ENCODE data around the gene DLGAP5. TPM values are rescaled to one million over a fixed set of nuclear protein-coding genes. Genes with fewer than 3 reads are reported as not detected.

Gene DLGAP5
- total RNA-seq, 2 experiments from 2014 or later = 92.7 to 97.9 TPM

DNA sequence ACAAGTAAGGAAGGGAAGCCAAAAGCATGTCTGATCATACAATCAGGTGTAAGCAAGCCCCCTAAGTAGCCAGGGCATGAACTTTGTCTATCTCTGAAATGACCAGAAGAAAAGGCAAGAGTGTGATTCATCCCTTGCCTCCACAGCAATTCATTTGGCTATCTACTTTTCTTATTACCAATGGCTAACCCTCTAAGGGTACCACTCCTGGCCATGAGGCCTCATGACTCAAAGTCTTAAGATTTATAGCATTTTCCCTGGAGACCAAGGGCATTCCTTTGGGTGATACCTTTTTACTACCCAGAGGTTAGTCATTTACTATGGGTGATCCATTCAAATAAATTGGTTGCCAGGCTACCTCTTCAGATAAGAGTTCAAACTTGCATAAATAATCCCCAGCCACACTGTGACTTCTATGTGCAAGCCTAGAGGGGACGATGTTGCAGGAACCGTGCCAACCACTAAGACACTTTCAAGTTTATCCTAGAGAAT lies 63.9 kb downstream of the DLGAP5 start:
- POLR2A ChIA-PET = interaction anchor here (1.3 kb wide), 1 partner anchor 31 kb away, joined by 3 read pairs; no protein-coding TSS in a partner anchor
- peaks cover 26% of the 10 kb centered on the region for H3K4me1 Mint-ChIP-seq (ENCODE audit: low read depth)
- H3K4me3 Mint-ChIP-seq = no peak overlapping the region
- peaks cover 20% of the 10 kb centered on the region for H3K27me3 Mint-ChIP-seq
- CTCF ChIA-PET = interaction anchor here (1.9 kb wide), 1 partner anchor 76 kb away, joined by 4 read pairs; the partner anchor contains the start of gene MAPK1IP1L
- H3K27ac Mint-ChIP-seq = no peak overlapping the region
- no peak for DNase-seq
- intact Hi-C loops (cut with micrococcal nuclease) = loop anchor here (5.0 kb wide), 1 partner anchor 40 kb away; no protein-coding TSS in a partner anchor
- H3K9me3 Mint-ChIP-seq = no peaks in the 10 kb centered on the region
- H3K36me3 Mint-ChIP-seq = no peaks in the 10 kb centered on the region

DNA sequence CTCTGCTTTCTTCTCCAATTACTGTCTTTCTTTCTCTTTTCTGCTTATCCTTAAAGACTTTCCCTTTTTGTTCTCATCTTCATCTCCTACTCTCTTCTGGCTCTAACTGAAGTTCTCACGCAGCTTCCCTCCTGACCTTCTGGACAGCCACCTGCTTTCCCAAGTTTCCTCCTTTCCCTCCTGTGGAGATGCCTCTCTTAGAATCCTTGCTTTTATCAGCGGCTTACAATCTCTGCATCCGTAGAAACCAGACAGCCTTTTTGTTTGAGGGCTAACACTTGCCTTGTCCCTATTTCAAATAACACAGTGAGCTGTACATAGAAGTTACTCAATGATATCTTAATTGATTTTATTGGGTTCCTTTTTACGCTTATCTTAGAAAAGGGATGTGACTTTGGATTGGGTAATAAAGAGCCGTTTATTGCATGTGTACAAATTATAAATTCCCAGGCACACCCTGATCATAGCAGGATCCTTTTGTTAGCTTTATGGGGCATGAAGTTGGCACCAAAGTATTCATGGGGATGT lies 64.4 kb downstream of the DLGAP5 start:
- intact Hi-C loops (cut with micrococcal nuclease) = loop anchor here (5.0 kb wide), 1 partner anchor 40 kb away; no protein-coding TSS in a partner anchor
- H3K4me3 Mint-ChIP-seq = no peak overlapping the region
- no peak overlapping the region for H3K27ac Mint-ChIP-seq
- no peaks in the 10 kb centered on the region for H3K36me3 Mint-ChIP-seq
- peaks cover 20% of the 10 kb centered on the region for H3K27me3 Mint-ChIP-seq
- CTCF ChIA-PET = interaction anchor here (1.9 kb wide), 1 partner anchor 76 kb away, joined by 4 read pairs; the partner anchor contains the start of gene MAPK1IP1L
- H3K4me1 Mint-ChIP-seq (ENCODE audit: low read depth) = peaks cover 26% of the 10 kb centered on the region
- POLR2A ChIA-PET = interaction anchor here (1.3 kb wide), 1 partner anchor 30 kb away, joined by 3 read pairs; no protein-coding TSS in a partner anchor
- no peak for DNase-seq
- H3K9me3 Mint-ChIP-seq = no peaks in the 10 kb centered on the region

DNA sequence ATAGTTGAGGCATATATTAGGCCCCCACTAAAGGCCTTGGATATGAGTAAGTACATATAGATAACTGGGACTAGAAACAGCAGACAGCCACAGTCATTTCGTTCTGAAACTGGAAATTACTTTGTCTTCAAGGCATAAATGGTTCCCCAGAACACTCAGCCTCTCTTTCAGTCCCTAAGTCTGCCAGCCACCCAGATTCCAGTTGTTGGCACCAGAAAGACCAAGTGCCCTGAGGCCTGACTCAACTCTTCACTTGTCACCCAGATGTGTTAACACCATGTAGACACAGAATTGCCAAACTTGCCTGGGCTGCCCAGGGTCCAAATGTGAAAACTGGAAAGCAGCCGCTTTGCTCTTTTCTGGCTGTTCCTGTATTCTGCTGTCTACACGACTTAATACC lies 65.4 kb downstream of the DLGAP5 start:
- Mint-ChIP-seq H3K27ac (no peak overlapping the region), H3K27me3 (peaks cover 14% of the 10 kb centered on the region), H3K36me3 (no peaks in the 10 kb centered on the region), H3K4me1 (ENCODE audit: low read depth) (peaks cover 19% of the 10 kb centered on the region), H3K9me3 (no peaks in the 10 kb centered on the region), H3K4me3 (no peak overlapping the region)
- intact Hi-C loops (cut with micrococcal nuclease) = loop anchor here (5.0 kb wide), 1 partner anchor 39 kb away; no protein-coding TSS in a partner anchor
- CTCF ChIA-PET = interaction anchor here (1.0 to 1.2 kb wide), 2 partner anchors 34 to 36 kb away, joined by 3 to 4 read pairs; no protein-coding TSS in a partner anchor
- POLR2A ChIA-PET = interaction anchor here (1.3 kb wide), 1 partner anchor 29 kb away, joined by 3 read pairs; no protein-coding TSS in a partner anchor
- DNase-seq = peak; percentile 35

DNA sequence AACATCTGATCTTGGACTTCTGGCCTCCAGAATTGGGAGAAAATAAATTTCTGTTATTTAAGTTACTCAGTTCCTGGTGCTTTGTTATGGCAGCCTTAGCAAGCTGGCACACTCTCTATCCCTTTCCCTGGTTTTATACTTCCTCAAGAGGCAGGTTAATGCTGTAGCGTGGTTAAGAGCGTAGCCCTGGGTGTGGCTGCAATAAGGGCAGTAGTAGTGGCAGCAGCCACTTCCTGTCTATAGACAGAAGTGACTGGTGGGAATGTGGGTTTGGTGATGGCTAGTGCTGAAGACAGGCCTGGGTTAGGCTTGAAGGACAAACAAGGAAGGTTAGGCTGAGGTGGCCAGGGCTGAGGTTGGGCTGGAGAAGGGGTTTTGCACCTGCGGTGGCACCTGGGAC lies 66.0 kb downstream of the DLGAP5 start:
- Mint-ChIP-seq H3K4me3 (no peak overlapping the region), H3K36me3 (no peaks in the 10 kb centered on the region), H3K9me3 (no peaks in the 10 kb centered on the region), H3K4me1 (ENCODE audit: low read depth) (peaks cover 18% of the 10 kb centered on the region), H3K27ac (no peak overlapping the region), H3K27me3 (peaks cover 12% of the 10 kb centered on the region)
- CTCF ChIA-PET = interaction anchor here (1.0 to 1.2 kb wide), 2 partner anchors 34 to 36 kb away, joined by 3 to 4 read pairs; no protein-coding TSS in a partner anchor
- peak; percentile 22 for DNase-seq
- POLR2A ChIA-PET = no interaction called here
- intact Hi-C loops (cut with micrococcal nuclease) = loop anchor here (5.0 kb wide), 1 partner anchor 38 kb away; no protein-coding TSS in a partner anchor

DNA sequence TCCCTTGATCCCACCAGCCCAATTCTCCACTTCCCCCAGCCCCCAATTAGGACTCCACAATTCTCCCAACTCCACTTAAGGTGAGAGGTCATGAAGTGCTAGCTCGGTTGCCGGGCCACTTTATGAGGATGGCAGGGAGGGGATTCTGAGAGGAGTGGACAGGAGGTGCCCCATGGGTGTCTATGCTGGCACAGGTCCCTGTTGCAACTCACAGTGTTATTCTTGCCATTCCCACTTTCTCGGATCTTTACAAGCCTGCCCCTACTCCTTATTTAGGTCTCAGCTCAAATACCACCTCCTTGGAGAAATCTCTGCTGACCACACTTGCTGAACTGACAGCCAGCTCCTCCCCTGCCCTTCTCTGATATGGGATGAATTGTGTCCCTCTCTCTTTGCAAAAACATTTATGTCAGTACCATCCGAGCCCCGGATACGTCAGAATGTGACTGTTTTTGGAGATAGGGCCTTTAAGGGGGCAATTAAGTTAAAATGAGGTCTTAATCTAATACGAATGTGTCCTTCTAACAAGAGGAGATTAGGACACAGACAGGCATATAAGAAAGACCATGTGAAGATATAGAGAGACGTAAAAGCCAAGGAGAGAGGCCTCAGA lies 66.5 kb downstream of the DLGAP5 start:
- no peaks in the 10 kb centered on the region for H3K36me3 Mint-ChIP-seq
- no peak for DNase-seq
- peaks cover 14% of the 10 kb centered on the region for H3K4me1 Mint-ChIP-seq (ENCODE audit: low read depth)
- peaks cover 9% of the 10 kb centered on the region for H3K27me3 Mint-ChIP-seq
- no peak overlapping the region for H3K4me3 Mint-ChIP-seq
- no peaks in the 10 kb centered on the region for H3K9me3 Mint-ChIP-seq
- H3K27ac Mint-ChIP-seq = no peak overlapping the region
- intact Hi-C loops (cut with micrococcal nuclease) = loop anchor here (5.0 kb wide), 1 partner anchor 38 kb away; no protein-coding TSS in a partner anchor
- CTCF ChIA-PET = interaction anchor here (1.2 kb wide), 1 partner anchor 33 kb away, joined by 3 read pairs; no protein-coding TSS in a partner anchor
- POLR2A ChIA-PET = no interaction called here

DNA sequence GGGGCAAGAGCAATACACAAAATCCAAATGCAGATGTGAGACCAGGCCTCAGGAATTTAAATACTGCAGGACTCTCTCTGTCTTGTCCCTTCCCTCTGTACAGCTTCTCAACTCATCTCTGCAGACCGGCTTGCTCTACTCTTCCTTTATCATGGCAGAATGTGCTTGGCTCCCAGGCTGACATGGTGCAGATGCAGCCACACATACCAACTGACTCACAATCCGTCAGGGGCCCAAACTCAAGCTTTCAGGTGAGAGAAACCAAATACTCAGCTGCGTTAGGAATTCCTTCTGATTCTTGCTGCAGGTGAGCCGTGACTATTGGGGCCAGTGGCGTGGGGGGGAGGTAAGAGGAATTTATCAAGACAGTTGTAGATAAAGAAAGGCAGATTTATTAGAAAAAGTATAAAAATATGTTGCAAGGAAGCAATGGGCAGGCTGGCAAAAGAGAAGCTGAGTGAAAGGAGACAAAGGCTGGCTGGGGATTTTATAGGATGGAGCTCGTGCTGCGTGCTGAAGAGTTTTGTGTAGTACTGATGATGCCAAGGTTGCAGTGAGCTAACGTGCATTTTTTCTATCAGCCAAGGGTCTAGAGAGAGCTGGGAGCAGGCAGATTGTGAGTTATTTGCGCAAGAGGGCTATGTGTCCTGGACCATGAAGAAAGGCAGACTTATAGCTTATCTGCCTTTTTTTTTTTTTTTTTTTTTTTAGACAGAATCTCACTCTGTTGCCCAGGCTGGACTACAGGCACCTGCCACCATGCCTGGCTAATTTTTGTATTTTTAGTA lies 67.3 kb downstream of the DLGAP5 start:
- POLR2A ChIA-PET = no interaction called here
- intact Hi-C loops (cut with micrococcal nuclease) = no loop called here
- Mint-ChIP-seq H3K27me3 (peaks cover 7% of the 10 kb centered on the region), H3K27ac (no peak overlapping the region), H3K36me3 (no peaks in the 10 kb centered on the region), H3K9me3 (no peaks in the 10 kb centered on the region), H3K4me1 (ENCODE audit: low read depth) (peaks cover 13% of the 10 kb centered on the region), H3K4me3 (no peak overlapping the region)
- CTCF ChIA-PET = no interaction called here
- DNase-seq = no peak

DNA sequence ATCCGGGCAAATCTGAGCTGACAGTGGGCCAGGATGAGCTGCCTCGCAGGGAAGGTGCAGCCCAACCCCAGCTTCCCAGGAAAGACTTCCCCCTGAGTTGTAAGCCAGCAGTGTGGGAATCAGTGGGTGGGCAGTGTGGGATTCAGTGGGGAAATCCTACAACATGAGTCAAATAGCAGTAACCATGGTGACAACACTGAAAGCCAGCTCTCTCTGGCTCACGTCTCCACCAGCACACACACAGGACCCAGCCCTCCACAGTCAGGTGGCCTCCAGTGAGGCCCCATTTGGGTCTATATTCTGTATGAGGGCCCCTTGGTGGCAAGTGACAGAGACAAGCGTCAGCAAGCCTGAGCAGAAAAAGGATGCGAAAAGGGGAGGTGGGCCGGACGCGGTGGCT lies 68.3 kb downstream of the DLGAP5 start:
- Mint-ChIP-seq H3K27ac (no peak overlapping the region), H3K36me3 (no peaks in the 10 kb centered on the region), H3K9me3 (no peaks in the 10 kb centered on the region), H3K4me1 (ENCODE audit: low read depth) (peaks cover 13% of the 10 kb centered on the region), H3K27me3 (peaks cover 5% of the 10 kb centered on the region), H3K4me3 (no peak overlapping the region)
- intact Hi-C loops (cut with micrococcal nuclease) = no loop called here
- POLR2A ChIA-PET = no interaction called here
- CTCF ChIA-PET = interaction anchor here (0.9 kb wide), 1 partner anchor 89 kb away, joined by 4 read pairs; no protein-coding TSS in a partner anchor
- no peak for DNase-seq

DNA sequence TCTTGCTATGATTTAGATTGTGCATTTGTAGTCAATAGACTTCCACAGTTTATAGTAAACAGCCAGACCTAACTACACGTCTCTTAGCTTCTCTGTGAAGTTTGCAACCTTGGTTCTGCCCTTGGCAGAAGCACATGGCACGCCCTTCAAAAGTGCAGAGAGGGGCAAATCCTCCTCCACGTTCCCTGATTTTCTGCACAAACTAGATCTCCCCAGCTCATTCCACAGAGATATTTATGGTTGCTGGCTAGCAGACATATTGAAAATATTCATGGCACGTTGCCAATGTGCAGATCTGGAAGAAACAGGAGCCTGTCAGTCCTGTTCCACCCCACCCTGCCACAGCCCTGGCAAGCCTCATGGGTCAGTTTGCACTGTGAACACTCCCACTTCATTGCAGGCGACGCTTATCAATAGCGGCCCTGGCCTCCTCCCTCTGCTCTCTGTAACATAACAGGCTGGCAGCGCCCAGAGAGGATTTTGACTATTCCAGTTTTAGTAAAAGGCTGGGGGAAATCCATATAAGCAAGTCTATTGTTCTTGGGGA lies 68.9 kb downstream of the DLGAP5 start:
- H3K9me3 Mint-ChIP-seq = no peaks in the 10 kb centered on the region
- intact Hi-C loops (cut with micrococcal nuclease) = no loop called here
- H3K4me3 Mint-ChIP-seq = no peak overlapping the region
- CTCF ChIA-PET = interaction anchor here (0.9 kb wide), 1 partner anchor 90 kb away, joined by 4 read pairs; no protein-coding TSS in a partner anchor
- no peak overlapping the region for H3K27ac Mint-ChIP-seq
- POLR2A ChIA-PET = no interaction called here
- peaks cover 5% of the 10 kb centered on the region for H3K27me3 Mint-ChIP-seq
- DNase-seq = no peak
- H3K36me3 Mint-ChIP-seq = no peaks in the 10 kb centered on the region
- peaks cover 13% of the 10 kb centered on the region for H3K4me1 Mint-ChIP-seq (ENCODE audit: low read depth)

DNA sequence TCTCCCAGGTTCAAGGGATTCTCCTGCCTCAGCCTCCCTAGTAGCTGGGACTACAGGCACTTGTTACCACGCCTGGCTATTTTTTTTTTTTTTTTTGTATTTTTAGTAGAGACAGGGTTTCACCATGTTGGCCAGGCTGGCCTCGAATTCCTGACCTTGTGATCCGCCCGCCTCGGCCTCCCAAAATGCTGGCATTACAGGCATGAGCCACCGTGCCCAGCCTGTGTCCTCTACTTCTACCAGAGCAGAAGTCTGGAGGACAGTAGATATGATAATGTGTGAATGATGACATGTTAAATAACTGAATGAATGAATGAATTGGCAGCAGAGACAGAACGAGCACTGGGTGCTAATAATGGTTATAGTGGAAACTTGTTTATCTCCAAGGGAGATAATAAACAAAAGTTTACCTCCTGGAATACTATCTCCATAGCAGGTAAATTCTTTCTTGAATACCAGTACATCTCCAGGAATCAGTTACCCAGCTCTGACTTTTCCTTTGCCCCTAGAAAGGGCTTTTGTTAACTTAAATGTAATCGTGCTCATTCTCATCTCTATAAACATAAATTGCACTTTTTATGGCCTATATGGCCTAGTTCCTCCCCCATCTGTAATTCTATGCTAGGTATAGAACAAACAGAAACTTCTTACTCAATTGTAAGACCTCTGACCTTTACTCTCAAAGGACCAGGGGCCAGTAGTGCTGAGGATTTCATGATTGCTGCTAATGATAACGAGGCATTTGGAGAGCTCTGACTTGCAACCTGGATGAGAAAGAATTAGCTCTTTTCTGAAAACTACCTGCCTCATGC lies 69.6 kb downstream of the DLGAP5 start:
- Mint-ChIP-seq H3K9me3 (no peaks in the 10 kb centered on the region), H3K4me3 (no peak overlapping the region), H3K27ac (no peak overlapping the region), H3K27me3 (peaks cover under 1% of the 10 kb centered on the region), H3K36me3 (no peaks in the 10 kb centered on the region), H3K4me1 (ENCODE audit: low read depth) (peaks cover 13% of the 10 kb centered on the region)
- CTCF ChIA-PET = no interaction called here
- DNase-seq = no peak
- intact Hi-C loops (cut with micrococcal nuclease) = no loop called here
- POLR2A ChIA-PET = interaction anchor here (0.6 kb wide), 1 partner anchor 441 kb away, joined by 3 read pairs; no protein-coding TSS in a partner anchor

DNA sequence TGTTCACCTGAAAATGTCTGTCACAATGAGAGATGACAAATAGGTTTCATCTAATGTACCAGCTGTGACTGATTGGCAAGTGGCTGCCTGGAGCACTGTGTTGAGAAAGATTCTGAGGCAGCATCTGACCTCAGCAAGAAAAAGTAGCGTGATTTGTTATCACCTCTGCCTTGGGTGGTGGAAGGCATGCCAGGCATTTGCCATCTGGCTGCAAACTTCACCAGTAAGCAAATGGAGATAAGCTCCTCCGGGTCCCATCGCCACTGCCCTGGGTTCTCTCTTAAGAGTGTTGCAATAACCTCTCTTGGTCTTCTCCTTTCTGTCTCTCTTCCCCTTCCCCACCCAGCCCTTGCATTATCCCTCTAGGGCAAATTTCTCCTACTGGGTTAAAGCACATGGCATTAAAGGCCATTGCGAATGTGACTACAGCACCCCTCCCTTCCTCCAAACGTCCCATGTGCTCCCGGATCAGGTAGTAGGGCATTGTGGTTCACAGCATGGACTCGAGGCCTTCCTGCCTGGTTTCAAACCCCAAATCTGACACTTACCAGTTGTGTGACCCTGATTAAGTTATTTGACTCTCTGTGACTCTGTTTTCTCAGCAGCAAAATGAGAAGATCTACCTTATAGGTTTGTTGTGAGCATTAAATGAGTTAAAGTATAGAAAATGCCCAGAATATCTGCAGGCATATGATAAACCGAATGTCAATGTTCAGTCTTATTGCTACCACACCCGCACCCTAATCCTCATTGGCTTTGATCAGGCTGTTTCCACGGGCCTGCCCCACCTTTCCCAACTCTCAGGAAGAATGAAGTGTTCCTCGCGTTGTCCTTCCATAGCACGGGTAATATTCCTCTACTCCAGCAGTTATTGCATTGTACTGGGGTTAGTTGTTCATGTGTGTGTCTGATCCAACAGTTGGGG lies 70.6 kb downstream of the DLGAP5 start:
- intact Hi-C loops (cut with micrococcal nuclease) = no loop called here
- POLR2A ChIA-PET = interaction anchor here (0.6 kb wide), 1 partner anchor 442 kb away, joined by 3 read pairs; no protein-coding TSS in a partner anchor
- H3K27me3 Mint-ChIP-seq = no peaks in the 10 kb centered on the region
- no peaks in the 10 kb centered on the region for H3K9me3 Mint-ChIP-seq
- no peaks in the 10 kb centered on the region for H3K36me3 Mint-ChIP-seq
- H3K27ac Mint-ChIP-seq = no peak overlapping the region
- CTCF ChIA-PET = interaction anchor here (1.0 to 1.1 kb wide), 2 partner anchors 29 to 31 kb away, joined by 3 to 4 read pairs; no protein-coding TSS in a partner anchor
- H3K4me1 Mint-ChIP-seq (ENCODE audit: low read depth) = peaks cover 8% of the 10 kb centered on the region
- no peak overlapping the region for H3K4me3 Mint-ChIP-seq
- no peak for DNase-seq
